Naive thymus-derived CD4-positive, alpha-beta T cell (primary cell): ENCODE results near the gene ENDOU. TPM values are rescaled to one million over a fixed set of nuclear protein-coding genes. Genes with fewer than 3 reads are reported as not detected.

Source experiments
- ATAC-seq: fragments of 150-1000 bp; cut with Tn5 transposase; 2 replicates; pipeline ENCODE4 v1.10.0; 2021; ENCODE audit warnings: mild to moderate bottlenecking, moderate library complexity
- CTCF ChIA-PET: fragments of 350-600 bp; sonication (Branson Sonifier 250); formaldehyde crosslinking; loops from one replicate; lab custom pipeline; 2021; ENCODE audit warnings: antibody characterized with exemption; lab: Charles Lee
- POLR2A ChIA-PET: fragments of 350-600 bp; sonication (Branson Sonifier 250); formaldehyde crosslinking; loops from one replicate; lab custom pipeline; 2021; ENCODE audit warnings: antibody characterized with exemption, inconsistent platforms; lab: Charles Lee
- DNase-seq, 9 donors: peaks; one replicate each; pipeline versions ENCODE4 v3.0.0 to v3.0.0-alpha.2; 2020 to 2022; ENCODE audit warnings: mixed read lengths in 1 of 9
- H3K27ac ChIP-seq: one replicate; pipeline ENCODE4 v1.7.0; 2013; ENCODE audit warnings: mild to moderate bottlenecking, low read depth, low read length, moderate library complexity
- H3K27me3 ChIP-seq, 2 donors: one replicate each; pipeline ENCODE4 v1.7.0; 2013; ENCODE audit warnings: low read length in 2 of 2, mild to moderate bottlenecking in 2 of 2, moderate library complexity in 2 of 2; ENCODE audit not compliant: control insufficient read depth in 2 of 2, insufficient read depth in 2 of 2
- H3K36me3 ChIP-seq, 3 experiments: 1 replicate in 2 of 3; 2 replicates in 1 of 3; pipeline ENCODE4 v1.7.0; 2013; ENCODE audit warnings: low read length in 3 of 3, mild to moderate bottlenecking in 3 of 3, moderate library complexity in 1 of 3; ENCODE audit not compliant: insufficient read depth in 3 of 3, control insufficient read depth in 2 of 3
- H3K4me1 ChIP-seq, 2 donors: one replicate each; pipeline ENCODE4 v1.7.0; 2013; ENCODE audit warnings: low read length in 2 of 2, mild to moderate bottlenecking in 2 of 2, moderate library complexity in 1 of 2; ENCODE audit not compliant: control insufficient read depth in 2 of 2, insufficient read depth in 2 of 2
- H3K4me3 ChIP-seq: 2 replicates; pipeline ENCODE4 v1.7.0; 2013; ENCODE audit warnings: mild to moderate bottlenecking, low read length
- H3K9me3 ChIP-seq, 3 experiments: 1 replicate in 2 of 3; 2 replicates in 1 of 3; pipeline ENCODE4 v1.7.0; 2013; ENCODE audit warnings: low read length in 3 of 3; ENCODE audit not compliant: control insufficient read depth in 2 of 3
- H3K27ac Mint-ChIP-seq, 9 donors: one replicate each; pipeline ENCODE4 v1.8.0; 2020 to 2022; ENCODE audit warnings: mixed read lengths in 9 of 9, mild to moderate bottlenecking in 8 of 9, moderate library complexity in 5 of 9, inconsistent platforms in 2 of 9
- H3K27me3 Mint-ChIP-seq, 5 donors: one replicate each; pipeline ENCODE4 v1.8.0; 2021 to 2022; ENCODE audit warnings: mixed read lengths in 5 of 5, mild to moderate bottlenecking in 1 of 5
- H3K36me3 Mint-ChIP-seq, 5 donors: one replicate each; pipeline ENCODE4 v1.8.0; 2020 to 2022; ENCODE audit warnings: mixed read lengths in 5 of 5, mild to moderate bottlenecking in 3 of 5, inconsistent platforms in 1 of 5
- H3K4me1 Mint-ChIP-seq, 7 donors: one replicate each; pipeline ENCODE4 v1.8.0; 2020 to 2022; ENCODE audit warnings: mixed read lengths in 7 of 7, mild to moderate bottlenecking in 3 of 7, inconsistent platforms in 1 of 7
- H3K4me3 Mint-ChIP-seq, 10 donors: one replicate each; pipeline ENCODE4 v1.8.0; 2020 to 2022; ENCODE audit warnings: mild to moderate bottlenecking in 10 of 10, mixed read lengths in 10 of 10, moderate library complexity in 6 of 10, inconsistent platforms in 2 of 10
- H3K9me3 Mint-ChIP-seq, 11 donors: one replicate each; pipeline ENCODE4 v1.8.0; 2020 to 2022; ENCODE audit warnings: mixed read lengths in 11 of 11, mild to moderate bottlenecking in 4 of 11, inconsistent platforms in 1 of 11, moderate library complexity in 1 of 11
- intact Hi-C, 2 donors: fragments of 100-400 bp; cut with micrococcal nuclease; formaldehyde crosslinking; loops; one replicate each; pipeline ENCODE4 v1.15.1; 2023
- polyA plus RNA-seq, 2 donors: library from polyadenylated mRNA; unstranded; fragments of 300-500 nt; fragmentation: Illumina TruSeq; gene quantifications; one replicate each; pipeline ENCODE4 v1.2.3, GENCODE V29; 2021
- total RNA-seq, 6 experiments: library from RNA in 5 of 6; stranded (reverse) in 5 of 6; gene quantifications; 1 replicate in 5 of 6; 2 replicates in 1 of 6; pipeline ENCODE4 v1.2.3 and lab custom pipeline; 2021 to 2026

Gene ENDOU
- total and polyA plus RNA-seq, 7 experiments from 2014 or later: not detected

DNA sequence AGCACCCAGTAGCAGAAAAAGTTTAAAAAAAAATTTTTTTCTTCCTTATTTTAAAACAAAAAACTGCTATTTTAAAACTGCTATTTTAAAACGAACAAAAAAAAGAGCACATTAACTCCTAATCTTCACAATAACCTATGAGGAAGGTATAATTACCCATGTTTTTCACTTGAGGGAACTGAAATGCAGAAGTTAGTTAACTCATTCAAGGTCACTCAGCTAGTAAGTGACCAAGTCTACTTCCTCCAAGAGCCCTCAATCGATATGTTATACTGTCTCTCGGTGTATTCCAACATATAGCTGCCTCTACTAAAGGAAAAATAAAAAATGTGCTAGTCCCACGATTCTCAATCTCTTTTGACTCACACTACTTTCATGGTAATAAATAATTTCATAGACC is 27.2 kb downstream of the ENDOU start:
- POLR2A ChIA-PET: interaction anchor here (0.8 to 1.7 kb wide), 2 partner anchors 11 to 105 kb away, joined by 3 to 4 read pairs; no protein-coding TSS in a partner anchor

DNA sequence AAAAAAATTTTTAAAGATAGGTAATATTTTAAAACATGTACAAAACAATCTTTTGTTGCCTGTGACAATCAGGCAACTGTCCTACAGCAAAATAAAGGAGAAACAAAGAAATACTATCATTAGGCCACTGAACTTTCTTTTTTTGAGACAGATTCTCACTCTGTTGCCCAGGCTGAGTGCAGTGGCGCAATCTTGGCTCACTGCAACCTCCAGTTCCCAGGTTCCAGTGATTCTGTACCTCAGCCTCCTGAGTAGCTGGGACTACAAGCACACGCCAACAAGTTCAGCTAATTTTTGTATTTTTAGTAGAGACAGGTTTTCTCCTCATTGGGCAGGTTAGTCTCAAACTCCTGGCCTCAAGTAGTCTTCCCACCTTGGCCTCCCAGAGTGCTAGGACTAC is 36.1 kb downstream of the ENDOU start:
- ATAC-seq: no peak
- no peaks in the 10 kb centered on the region for H3K27me3 ChIP-seq
- H3K36me3 ChIP-seq: peaks cover 0 to 22% (median 7%) of the 10 kb centered on the region in 3 experiments
- no peak overlapping the region for H3K27ac ChIP-seq
- H3K4me1 ChIP-seq: no peaks in the 10 kb centered on the region
- Mint-ChIP-seq H3K27ac (peak overlapping the region in 2 of 9 donors; percentile 58 to 78), H3K9me3 (no peaks in the 10 kb centered on the region), H3K36me3 (peaks cover 12 to 41% (median 25%) of the 10 kb centered on the region in 5 donors), H3K4me3 (no peak overlapping the region), H3K4me1 (peaks cover under 1 to 22% (median 2%) of the 10 kb centered on the region in 7 donors), H3K27me3 (no peaks in the 10 kb centered on the region)
- H3K9me3 ChIP-seq: no peaks in the 10 kb centered on the region
- intact Hi-C loops: loop anchor here in 1 of 2 donors (5.0 kb wide), 2 partner anchors 282 to 1347 kb away; no protein-coding TSS in a partner anchor
- ChIA-PET CTCF (interaction anchor here (0.6 to 1.1 kb wide), 2 partner anchors 303 to 657 kb away, joined by 3 to 4 read pairs; no protein-coding TSS in a partner anchor), POLR2A (interaction anchor here (1.2 kb wide), 1 partner anchor 15 kb away, joined by 3 read pairs; no protein-coding TSS in a partner anchor)
- H3K4me3 ChIP-seq: no peak overlapping the region
- no peak for DNase-seq

More for the DNA sequence above, 27.2 kb downstream of the ENDOU start:
- DNase-seq (no peak), ATAC-seq (peak; percentile 46)
- peaks cover 3 to 46% (median 5%) of the 10 kb centered on the region in 3 experiments for H3K36me3 ChIP-seq
- Mint-ChIP-seq H3K4me1 (peaks cover 8 to 54% (median 34%) of the 10 kb centered on the region in 7 donors), H3K9me3 (peaks cover 0 to 1% (median 0%) of the 10 kb centered on the region in 11 donors), H3K27me3 (no peaks in the 10 kb centered on the region), H3K36me3 (peaks cover 17 to 54% (median 41%) of the 10 kb centered on the region in 5 donors), H3K4me3 (no peak overlapping the region), H3K27ac (no peak overlapping the region)
- no peaks in the 10 kb centered on the region for H3K27me3 ChIP-seq
- no peaks in the 10 kb centered on the region for H3K9me3 ChIP-seq
- CTCF ChIA-PET: no interaction called here
- no peak overlapping the region for H3K27ac ChIP-seq
- intact Hi-C loops: no loop called here
- H3K4me3 ChIP-seq: no peak overlapping the region
- no peaks in the 10 kb centered on the region for H3K4me1 ChIP-seq

DNA sequence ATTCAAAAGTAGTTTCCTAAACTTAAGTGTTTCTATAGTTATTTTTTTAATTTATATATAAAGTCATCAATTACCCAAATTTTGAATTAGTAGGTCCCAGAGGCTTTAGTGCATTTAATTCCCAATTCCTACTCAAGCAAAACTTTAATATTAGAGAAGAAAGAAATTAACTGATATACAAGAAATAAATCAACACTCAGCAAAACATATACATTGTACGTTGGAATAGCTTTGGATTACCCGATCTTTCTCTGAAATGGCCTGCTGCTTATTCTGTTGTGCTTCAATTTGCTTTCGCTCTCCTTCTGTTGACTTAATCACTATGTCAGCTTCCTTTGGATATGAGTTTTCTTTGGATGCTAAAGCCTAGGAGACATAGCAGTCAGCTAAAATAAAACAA is 37.7 kb downstream of the ENDOU start:
- ChIA-PET POLR2A (interaction anchor here (0.8 to 1.4 kb wide), 2 partner anchors 11 to 601 kb away, joined by 4 read pairs; no protein-coding TSS in a partner anchor), CTCF (interaction anchor here (1.0 to 1.4 kb wide), 3 partner anchors 651 to 666 kb away, joined by 3 to 6 read pairs (median 3); no protein-coding TSS in a partner anchor)
- Histone ChIP-seq H3K27ac (no peak overlapping the region), H3K9me3 (no peaks in the 10 kb centered on the region), H3K36me3 (peaks cover 0 to 23% (median 7%) of the 10 kb centered on the region in 3 experiments), H3K4me3 (no peak overlapping the region), H3K27me3 (no peaks in the 10 kb centered on the region), H3K4me1 (peaks cover 0 to 3% of the 10 kb centered on the region in 2 donors)
- Mint-ChIP-seq H3K4me3 (no peak overlapping the region), H3K27me3 (no peaks in the 10 kb centered on the region), H3K36me3 (peaks cover 7 to 38% (median 25%) of the 10 kb centered on the region in 5 donors), H3K27ac (no peak overlapping the region), H3K9me3 (no peaks in the 10 kb centered on the region), H3K4me1 (peaks cover 9 to 23% (median 13%) of the 10 kb centered on the region in 7 donors)
- no peak for ATAC-seq
- DNase-seq: no peak
- intact Hi-C loops: loop anchor here in 1 of 2 donors (2.0 to 5.0 kb wide), 3 partner anchors 280 to 1345 kb away; no protein-coding TSS in a partner anchor

DNA sequence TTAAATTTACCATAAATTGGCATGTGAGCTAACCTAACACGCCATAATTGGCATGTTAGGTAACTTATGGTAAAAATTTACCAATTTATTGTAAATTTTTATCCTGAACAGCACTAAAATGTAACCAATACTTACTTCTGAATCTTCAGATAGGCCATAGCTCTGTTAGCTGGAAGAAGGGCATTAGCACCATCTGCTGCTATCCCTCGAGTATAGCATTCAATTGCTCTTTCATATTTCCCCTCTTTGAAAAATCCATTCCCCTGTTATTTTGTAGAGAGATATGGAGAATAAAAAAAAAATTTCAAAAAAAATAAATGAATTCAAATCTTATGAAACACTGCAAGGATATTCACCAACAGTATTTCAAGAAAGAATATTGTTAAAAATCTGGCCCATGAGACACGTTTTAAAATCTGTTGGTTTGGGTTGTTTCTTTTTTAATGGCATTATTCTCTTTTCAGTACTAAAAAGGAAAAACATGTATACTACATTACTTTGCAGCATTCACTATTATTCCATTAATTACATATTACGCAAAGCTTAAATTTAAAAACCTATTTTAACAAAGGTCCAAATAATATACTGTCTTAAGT is 38.5 kb downstream of the ENDOU start:
- Mint-ChIP-seq H3K27ac (no peak overlapping the region), H3K36me3 (peaks cover 0 to 37% (median 26%) of the 10 kb centered on the region in 5 donors), H3K9me3 (no peaks in the 10 kb centered on the region), H3K4me1 (peaks cover 9 to 19% (median 14%) of the 10 kb centered on the region in 7 donors), H3K4me3 (no peak overlapping the region), H3K27me3 (no peaks in the 10 kb centered on the region)
- peaks cover 0 to 3% of the 10 kb centered on the region in 2 donors for H3K4me1 ChIP-seq
- no peak overlapping the region for H3K4me3 ChIP-seq
- ChIA-PET POLR2A (interaction anchor here (0.6 to 1.4 kb wide), 4 partner anchors 12 to 600 kb away, joined by 4 to 6 read pairs (median 4); no protein-coding TSS in a partner anchor), CTCF (interaction anchor here (0.7 to 2.3 kb wide), 11 partner anchors 18 to 1187 kb away, joined by 3 to 17 read pairs (median 4); partner anchors contain the start of genes AMIGO2 and PCED1B)
- peaks cover 0 to 15% (median 7%) of the 10 kb centered on the region in 3 experiments for H3K36me3 ChIP-seq
- intact Hi-C loops: loop anchor here (1.0 to 5.0 kb wide), 6 partner anchors 35 to 1344 kb away; no protein-coding TSS in a partner anchor
- no peak overlapping the region for H3K27ac ChIP-seq
- H3K9me3 ChIP-seq: no peaks in the 10 kb centered on the region
- DNase-seq: peak in 7 of 9 donors; percentile 21 to 53 (median 43)
- ATAC-seq: peak; percentile 76
- H3K27me3 ChIP-seq: no peaks in the 10 kb centered on the region

DNA sequence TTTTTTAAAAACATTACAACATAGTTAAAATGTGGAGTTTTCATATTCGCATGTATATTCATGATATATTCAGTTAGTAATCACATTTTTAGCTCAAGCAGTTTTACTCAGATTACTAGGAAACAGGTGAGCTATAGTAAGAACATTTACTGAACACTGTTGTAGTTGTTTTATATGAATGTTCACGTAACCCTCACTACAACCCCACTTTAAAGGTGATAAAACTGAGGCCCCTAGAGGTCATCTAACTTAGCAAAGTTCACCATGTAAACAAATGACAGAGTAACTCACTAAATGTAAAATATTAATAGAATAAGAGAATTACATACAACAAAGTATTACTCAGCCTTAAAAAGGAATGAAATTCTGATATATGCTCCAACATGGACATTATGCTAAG is 45.5 kb downstream of the ENDOU start:
- POLR2A ChIA-PET: no interaction called here
- intact Hi-C loops: no loop called here
- H3K4me3 Mint-ChIP-seq: peak overlapping the region in 1 of 10 donors; percentile 60
- H3K36me3 ChIP-seq: peaks cover 0 to 8% (median 0%) of the 10 kb centered on the region in 3 experiments
- H3K27ac Mint-ChIP-seq: peak overlapping the region in 1 of 9 donors; percentile 13
- peaks cover 14 to 59% (median 49%) of the 10 kb centered on the region in 7 donors for H3K4me1 Mint-ChIP-seq
- no peaks in the 10 kb centered on the region for H3K27me3 Mint-ChIP-seq
- no peak overlapping the region for H3K4me3 ChIP-seq
- CTCF ChIA-PET: no interaction called here
- no peaks in the 10 kb centered on the region for H3K9me3 ChIP-seq
- no peak for ATAC-seq
- H3K27me3 ChIP-seq: no peaks in the 10 kb centered on the region
- no peak for DNase-seq
- H3K9me3 Mint-ChIP-seq: peaks cover 0 to 1% (median 0%) of the 10 kb centered on the region in 11 donors
- H3K27ac ChIP-seq: no peak overlapping the region
- peaks cover 6 to 82% (median 66%) of the 10 kb centered on the region in 5 donors for H3K36me3 Mint-ChIP-seq
- H3K4me1 ChIP-seq: peaks cover 0 to 3% of the 10 kb centered on the region in 2 donors

DNA sequence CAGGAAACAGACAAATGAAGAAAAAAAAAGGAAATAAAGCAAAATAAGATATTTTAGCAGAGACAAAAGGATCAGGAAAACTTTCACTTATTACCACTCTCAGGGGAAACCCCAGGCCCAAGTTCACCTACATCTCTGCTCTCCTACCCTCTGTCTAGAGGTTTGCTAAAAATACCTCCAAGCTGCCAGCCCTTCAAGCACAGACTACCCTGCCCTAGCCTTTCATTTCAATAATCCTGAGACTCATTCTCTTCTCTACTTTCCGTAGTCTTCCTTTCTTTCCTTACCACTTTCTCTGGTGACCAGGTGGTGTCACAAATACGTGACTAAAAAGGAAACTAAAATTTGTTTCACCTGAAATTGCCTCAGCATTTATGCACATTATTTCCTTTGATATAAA is 53.2 kb downstream of the ENDOU start:
- intact Hi-C loops: no loop called here
- Mint-ChIP-seq H3K27ac (peak overlapping the region in 3 of 9 donors; percentile 13 to 41 (median 33)), H3K4me3 (no peak overlapping the region), H3K27me3 (no peaks in the 10 kb centered on the region), H3K4me1 (peaks cover 7 to 45% (median 35%) of the 10 kb centered on the region in 7 donors), H3K36me3 (peaks cover 13 to 64% (median 40%) of the 10 kb centered on the region in 5 donors), H3K9me3 (peaks cover 0 to 2% (median 0%) of the 10 kb centered on the region in 11 donors)
- Histone ChIP-seq H3K9me3 (no peaks in the 10 kb centered on the region), H3K4me3 (no peak overlapping the region), H3K36me3 (peaks cover 4 to 25% (median 8%) of the 10 kb centered on the region in 3 experiments), H3K4me1 (no peaks in the 10 kb centered on the region), H3K27ac (no peak overlapping the region), H3K27me3 (no peaks in the 10 kb centered on the region)
- no peak for ATAC-seq
- CTCF ChIA-PET: no interaction called here
- POLR2A ChIA-PET: no interaction called here
- DNase-seq: no peak
